ENCODE data around the gene LMO7. TPM values are rescaled to one million over a fixed set of nuclear protein-coding genes. Genes with fewer than 3 reads are reported as not detected.

Gene LMO7
- total and polyA plus RNA-seq, 2 of the 13 experiments (the other 11 are each of a cell fraction or from before 2014, with no cell fraction given): 34.0 to 121 TPM

DNA sequence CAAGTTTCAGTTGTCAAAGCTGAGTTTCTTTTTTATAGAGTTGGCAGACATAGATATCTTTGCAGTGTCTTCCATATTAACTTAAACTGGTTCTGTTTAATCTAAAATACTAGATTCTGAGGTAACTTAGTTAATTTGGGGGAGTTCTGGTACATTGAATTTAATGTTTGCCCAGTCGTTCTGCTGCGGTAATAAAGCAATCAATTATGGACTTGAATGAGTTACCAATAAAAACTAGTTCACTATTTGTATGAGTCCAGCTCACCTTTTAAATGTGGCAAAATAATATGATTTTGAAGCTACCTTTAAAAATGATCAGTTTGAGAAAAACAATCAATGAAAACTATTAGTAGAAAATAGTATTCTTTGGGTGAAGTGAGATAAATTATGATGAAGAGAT is 90.2 kb downstream of the LMO7 start:
- no peak for ATAC-seq
- H3K4me2 ChIP-seq (ENCODE audit: low read depth, low read length): no peak overlapping the region
- intact Hi-C loops (cut with micrococcal nuclease; ENCODE audit: unreplicated experiment): no loop called here
- H3K9ac ChIP-seq (ENCODE audit: insufficient read depth, low read depth, low read length): no peak overlapping the region
- TF ChIP-seq ZNF234 (CRISPR knock-in tag; conservative IDR thresholded peaks at IDR 0.05) (no peak), THYN1 (CRISPR knock-in tag; IDR thresholded peaks at IDR 0.05; ENCODE audit: borderline replicate concordance, low read depth) (no peak), ZNF512B (CRISPR knock-in tag; IDR thresholded peaks at IDR 0.05; ENCODE audit: borderline replicate concordance) (no peak), WIZ (CRISPR knock-in tag; IDR thresholded peaks at IDR 0.05) (no peak), ZKSCAN5 (CRISPR knock-in tag; IDR thresholded peaks at IDR 0.05) (no peak), DZIP1 (CRISPR knock-in tag; IDR thresholded peaks at IDR 0.05) (no peak), NFATC3 (CRISPR knock-in tag; IDR thresholded peaks at IDR 0.05) (no peak), MIXL1 (CRISPR knock-in tag; IDR thresholded peaks at IDR 0.05) (no peak), GTF3A (CRISPR knock-in tag; conservative IDR thresholded peaks at IDR 0.05) (no peak), JUND (CRISPR knock-in tag; IDR thresholded peaks at IDR 0.05) (no peak), NCOA2 (CRISPR knock-in tag; IDR thresholded peaks at IDR 0.05) (no peak), CREM (IDR thresholded peaks at IDR 0.05) (no peak), CREM (CRISPR knock-in tag; IDR thresholded peaks at IDR 0.05) (no peak), ELF4 (CRISPR knock-in tag; IDR thresholded peaks at IDR 0.05; ENCODE audit: borderline replicate concordance) (no peak), ZNF691 (CRISPR knock-in tag; IDR thresholded peaks at IDR 0.05; ENCODE audit: borderline replicate concordance, low read depth) (no peak), PAF1 (CRISPR knock-in tag; IDR thresholded peaks at IDR 0.05) (no peak), ZMAT3 (CRISPR knock-in tag; conservative IDR thresholded peaks at IDR 0.05) (no peak)
- TF ChIP-seq, protein P1, sequence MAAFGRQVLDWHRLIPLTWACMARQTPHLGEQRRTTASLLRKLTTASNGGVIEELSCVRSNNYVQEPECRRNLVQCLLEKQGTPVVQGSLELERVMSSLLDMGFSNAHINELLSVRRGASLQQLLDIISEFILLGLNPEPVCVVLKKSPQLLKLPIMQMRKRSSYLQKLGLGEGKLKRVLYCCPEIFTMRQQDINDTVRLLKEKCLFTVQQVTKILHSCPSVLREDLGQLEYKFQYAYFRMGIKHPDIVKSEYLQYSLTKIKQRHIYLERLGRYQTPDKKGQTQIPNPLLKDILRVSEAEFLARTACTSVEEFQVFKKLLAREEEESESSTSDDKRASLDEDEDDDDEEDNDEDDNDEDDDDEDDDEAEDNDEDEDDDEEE (CRISPR knock-in tag; IDR thresholded peaks at IDR 0.05): no peak
- no peaks in the 10 kb centered on the region; a peak in 1 of 5 replicates for H3K27me3 ChIP-seq (ENCODE audit: control insufficient read depth in 1 of 2, insufficient read depth in 2 of 2, low read length in 2 of 2)
- H3K4me3 ChIP-seq (replicated peaks in 1 of 3; ENCODE audit: insufficient read depth in 1 of 3, low read depth in 2 of 3, low read length in 3 of 3): no peak overlapping the region
- H2AFZ ChIP-seq (ENCODE audit: low read length): no peak overlapping the region
- H3K9me3 ChIP-seq (ENCODE audit: low read length): no peaks in the 10 kb centered on the region
- H3K27ac ChIP-seq (ENCODE audit: extremely low read length, insufficient read depth, low read length): no peak overlapping the region
- H3K4me1 ChIP-seq (ENCODE audit: insufficient read depth, low read length): no peaks in the 10 kb centered on the region
- no peak for FAIRE-seq
- no peaks in the 10 kb centered on the region for H4K20me1 ChIP-seq (ENCODE audit: insufficient read depth, low read length)
- no peaks in the 10 kb centered on the region for H3K36me3 ChIP-seq (replicated peaks in 1 of 2; ENCODE audit: control insufficient read depth in 1 of 2, insufficient read depth in 2 of 2, low read length in 2 of 2)
- ChIA-PET CTCF (ENCODE audit: low intra/inter-chr PET ratio, low total read pairs) (no interaction called here), POLR2A (no interaction called here)
- no peaks in the 10 kb centered on the region for H3K79me2 ChIP-seq (ENCODE audit: insufficient read depth, low read length)
- in situ Hi-C loops (cut with HindIII; ENCODE audit: extremely low pct_ligation_motif_present, low pct_unique_long_range_greater_than_20kb): no loop called here
- BruUV-seq (replicated peaks): no TSS peak
- 94% methylated on average over 2 of the region's 2 CpGs for WGBS (ENCODE audit: low lambda C conversion rate)
- DNase-seq (ENCODE audit: low spot score): no peak

All from HepG2 (cell line).